Measurements from ENCODE around the gene CILP2.

Gene CILP2

DNA sequence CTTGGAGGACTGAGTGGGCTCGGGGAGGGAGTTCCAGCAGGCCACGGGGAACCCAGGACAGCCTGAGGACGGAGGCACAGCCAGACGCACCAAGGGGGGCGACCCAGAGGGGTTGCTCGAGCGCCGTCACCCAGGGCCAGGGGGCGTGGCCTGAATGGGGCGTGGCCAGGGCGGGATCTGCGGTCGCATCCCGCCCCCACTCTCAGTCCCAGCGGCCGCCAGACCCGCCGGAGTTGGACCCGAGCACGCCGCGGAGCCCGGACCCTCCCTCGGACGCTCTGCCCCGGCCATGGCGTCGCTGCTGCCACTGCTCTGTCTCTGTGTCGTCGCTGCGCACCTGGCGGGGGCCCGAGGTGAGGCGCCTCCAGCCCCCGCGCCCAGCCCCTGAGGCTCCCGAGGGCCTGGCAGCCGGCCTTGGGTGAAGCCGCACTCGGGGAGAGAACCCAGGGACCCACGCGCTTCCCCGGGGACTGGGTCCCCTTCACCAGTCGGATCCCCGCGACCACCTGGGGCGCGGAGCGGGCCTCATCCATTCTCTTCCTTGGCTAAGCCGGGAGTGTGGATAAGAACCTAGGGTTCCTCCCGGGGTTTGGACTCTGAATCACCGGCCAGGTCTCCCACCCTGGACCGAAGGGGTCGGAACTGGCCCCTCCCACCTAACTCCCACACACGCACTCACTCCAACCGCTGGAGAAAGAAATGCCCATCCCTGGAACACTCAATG lies at the start of gene CILP2:
TSS of gene CILP2 (plus strand) at position 205 of the 724 bp plus-strand sequence. CDS start at position 290, 85 bp downstream.
- in situ Hi-C loops (cut with MboI; ENCODE audit: low sequenced_read_pairs): no loop called here

DNA sequence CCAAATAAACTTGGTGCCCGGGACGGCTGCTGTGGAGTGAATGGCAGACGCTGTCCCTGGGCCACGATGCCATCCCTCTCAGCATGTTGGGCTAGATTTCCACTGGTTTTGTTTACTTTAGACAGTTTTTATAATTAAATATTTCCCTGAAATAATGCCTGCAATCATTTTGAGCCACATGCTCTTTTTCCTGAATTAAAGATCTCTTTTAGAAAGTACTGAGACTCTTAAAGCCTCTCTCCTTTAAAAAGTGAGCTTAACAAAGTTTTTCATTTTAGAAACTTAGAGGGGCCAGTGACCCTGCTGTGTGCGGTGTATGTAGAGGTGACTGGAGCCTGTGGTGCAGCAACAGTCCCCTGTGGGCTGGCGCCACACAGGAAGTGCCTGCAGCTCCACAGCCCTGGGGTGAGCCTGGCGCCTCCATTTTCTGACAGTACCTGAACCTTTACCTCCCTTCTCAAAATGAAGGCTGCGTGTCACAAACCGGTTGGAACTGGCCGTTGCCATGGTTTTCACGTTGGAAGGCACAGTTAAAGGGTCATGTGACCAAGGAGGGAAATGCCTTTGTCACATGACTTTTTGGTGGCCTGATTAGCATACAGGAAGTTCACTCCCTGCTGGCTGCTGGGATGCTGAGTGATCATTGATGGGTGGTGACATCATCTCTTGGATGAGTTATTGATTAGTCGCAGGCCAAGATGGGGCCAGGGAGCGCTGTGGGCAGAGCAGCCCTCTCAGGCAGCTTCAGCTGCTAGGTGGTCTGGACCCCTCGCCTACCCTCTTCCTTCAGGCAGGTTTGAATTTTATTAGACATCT lies 49.0 kb upstream of the CILP2 start:
- in situ Hi-C loops (cut with MboI; ENCODE audit: low sequenced_read_pairs): no loop called here

GRCh38 chr19:19489804-19490204 lies 48.3 kb upstream of the CILP2 start:
- in situ Hi-C loops (cut with MboI; ENCODE audit: low sequenced_read_pairs): no loop called here

DNA sequence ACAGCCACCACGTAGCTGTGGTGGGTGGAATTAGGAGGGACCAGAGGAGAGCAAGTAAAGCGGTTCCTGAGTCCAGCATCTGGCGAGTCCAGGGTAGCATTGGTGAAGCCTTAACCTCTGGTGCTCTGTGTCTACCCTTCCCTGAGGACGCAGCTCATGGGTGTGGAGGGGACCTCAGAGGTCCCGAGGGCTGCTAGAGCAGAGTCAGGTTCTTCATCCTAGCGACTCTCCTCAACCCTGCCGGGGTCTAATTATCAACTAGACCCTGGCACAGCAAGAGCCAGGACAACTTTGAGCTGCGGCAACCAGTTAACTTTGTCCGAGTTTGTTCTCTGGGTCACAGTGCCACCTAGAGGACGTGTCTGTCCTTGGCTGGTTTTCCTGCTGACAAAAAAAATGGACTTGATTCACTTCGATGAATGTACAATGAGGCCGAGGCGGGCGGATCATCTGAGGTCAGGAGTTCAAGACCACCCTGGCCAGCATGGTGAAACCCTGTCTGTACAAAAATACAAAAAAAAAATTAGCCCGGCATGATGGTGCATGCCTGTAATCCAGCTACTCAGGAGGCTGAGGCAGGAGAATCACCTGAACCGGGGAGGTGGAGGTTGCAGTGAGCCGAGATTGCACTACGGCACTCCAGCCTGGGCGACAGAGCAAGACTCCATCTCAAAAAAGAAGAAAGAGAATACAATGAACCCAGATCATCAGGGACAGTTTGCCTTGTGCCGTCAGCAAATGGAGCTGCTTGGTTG lies 47.7 kb upstream of the CILP2 start:
- in situ Hi-C loops (cut with MboI; ENCODE audit: low sequenced_read_pairs): no loop called here

- in situ Hi-C loops (cut with MboI; ENCODE audit: low sequenced_read_pairs): no loop called here
Measured at GRCh38 chr19:19491321-19492025, 46.6 kb upstream of the CILP2 start.

- in situ Hi-C loops (cut with MboI; ENCODE audit: low sequenced_read_pairs): no loop called here
Measured at GRCh38 chr19:19492026-19492610, 45.9 kb upstream of the CILP2 start.

GRCh38 chr19:19493841-19494546 lies 44.1 kb upstream of the CILP2 start:
- in situ Hi-C loops (cut with MboI; ENCODE audit: low sequenced_read_pairs): no loop called here

- in situ Hi-C loops (cut with MboI; ENCODE audit: low sequenced_read_pairs): no loop called here
Measured at GRCh38 chr19:19495614-19496603, 42.2 kb upstream of the CILP2 start.

GRCh38 chr19:19498255-19498991 lies 39.6 kb upstream of the CILP2 start:
- in situ Hi-C loops (cut with MboI; ENCODE audit: low sequenced_read_pairs): no loop called here

DNA sequence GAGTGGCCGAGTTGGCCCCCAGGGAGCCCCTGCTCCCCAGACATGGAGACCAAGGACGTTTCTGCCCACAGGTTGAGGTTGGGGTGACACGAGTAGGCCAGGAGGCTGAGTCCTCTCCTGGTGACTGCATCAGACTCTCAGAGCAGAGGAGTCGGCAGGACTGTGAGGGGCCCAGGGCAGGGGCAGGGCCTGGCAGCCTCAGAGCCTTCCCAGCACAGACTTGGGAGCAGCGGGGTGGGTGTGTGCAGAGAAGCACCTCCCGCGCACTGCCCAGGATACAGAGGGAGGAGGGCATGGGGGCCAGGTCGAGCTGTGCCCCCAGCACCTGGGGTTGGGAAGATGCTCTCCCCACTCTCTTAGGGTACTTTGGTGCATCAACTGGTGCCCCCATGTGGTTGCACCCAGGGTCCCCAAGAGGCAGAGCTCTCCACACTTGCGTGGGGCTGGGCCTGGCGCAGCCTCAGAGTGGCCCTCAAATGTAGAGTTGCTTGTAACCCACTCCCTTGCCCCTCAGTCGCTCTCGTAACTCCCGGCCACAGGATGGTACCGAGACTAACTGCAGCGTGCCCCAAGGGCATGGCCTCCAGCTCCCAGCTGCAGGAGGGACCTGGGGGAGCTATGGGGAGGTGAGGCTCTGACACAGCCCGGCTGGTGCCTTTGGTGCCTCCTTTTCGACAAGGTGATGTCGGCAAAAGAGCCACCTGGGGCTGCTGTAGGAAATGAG lies 38.6 kb upstream of the CILP2 start:
- in situ Hi-C loops (cut with MboI; ENCODE audit: low sequenced_read_pairs): no loop called here

- in situ Hi-C loops (cut with MboI; ENCODE audit: low sequenced_read_pairs): no loop called here
Measured at GRCh38 chr19:19500975-19501644, 37.0 kb upstream of the CILP2 start.

DNA sequence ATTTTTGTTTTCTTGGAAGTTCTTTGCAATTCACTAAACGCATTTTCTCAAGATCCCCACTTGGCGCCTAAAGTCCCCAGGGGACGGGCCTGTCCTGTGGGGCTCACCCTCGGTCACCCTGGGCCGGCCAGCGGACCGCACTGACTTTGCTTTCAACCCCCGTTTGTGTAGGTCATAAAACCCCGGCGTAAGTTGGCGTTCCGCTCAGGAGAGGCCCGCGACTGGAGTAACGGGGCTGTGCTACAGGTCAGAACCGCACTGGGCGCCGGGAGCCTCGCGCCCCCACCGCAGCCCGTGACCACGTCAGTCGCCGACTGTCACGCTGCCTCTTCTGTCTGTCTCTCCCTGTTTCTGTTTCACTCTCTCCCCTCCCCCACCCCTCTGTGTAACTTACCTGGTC lies 36.3 kb upstream of the CILP2 start:
- in situ Hi-C loops (cut with MboI; ENCODE audit: low sequenced_read_pairs): no loop called here

DNA sequence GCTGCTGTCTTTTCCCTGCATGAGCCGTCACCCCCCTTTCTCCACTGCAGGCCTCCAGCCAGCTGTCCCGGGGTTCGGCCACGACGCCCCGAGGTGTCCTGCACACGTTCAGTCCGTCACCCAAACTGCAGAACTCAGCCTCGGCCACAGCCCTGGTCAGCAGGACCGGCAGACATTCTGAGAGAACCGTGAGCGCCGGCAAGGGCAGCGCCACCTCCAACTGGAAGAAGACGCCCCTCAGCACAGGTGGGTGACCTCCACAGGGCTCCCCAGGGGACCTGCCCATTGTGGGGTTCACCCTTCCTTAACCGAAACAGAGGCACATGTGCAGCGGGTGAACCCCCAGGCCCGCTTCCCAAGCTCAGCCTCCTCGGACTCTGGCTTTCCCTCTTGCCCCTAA lies 35.8 kb upstream of the CILP2 start:
- in situ Hi-C loops (cut with MboI; ENCODE audit: low sequenced_read_pairs): no loop called here

DNA sequence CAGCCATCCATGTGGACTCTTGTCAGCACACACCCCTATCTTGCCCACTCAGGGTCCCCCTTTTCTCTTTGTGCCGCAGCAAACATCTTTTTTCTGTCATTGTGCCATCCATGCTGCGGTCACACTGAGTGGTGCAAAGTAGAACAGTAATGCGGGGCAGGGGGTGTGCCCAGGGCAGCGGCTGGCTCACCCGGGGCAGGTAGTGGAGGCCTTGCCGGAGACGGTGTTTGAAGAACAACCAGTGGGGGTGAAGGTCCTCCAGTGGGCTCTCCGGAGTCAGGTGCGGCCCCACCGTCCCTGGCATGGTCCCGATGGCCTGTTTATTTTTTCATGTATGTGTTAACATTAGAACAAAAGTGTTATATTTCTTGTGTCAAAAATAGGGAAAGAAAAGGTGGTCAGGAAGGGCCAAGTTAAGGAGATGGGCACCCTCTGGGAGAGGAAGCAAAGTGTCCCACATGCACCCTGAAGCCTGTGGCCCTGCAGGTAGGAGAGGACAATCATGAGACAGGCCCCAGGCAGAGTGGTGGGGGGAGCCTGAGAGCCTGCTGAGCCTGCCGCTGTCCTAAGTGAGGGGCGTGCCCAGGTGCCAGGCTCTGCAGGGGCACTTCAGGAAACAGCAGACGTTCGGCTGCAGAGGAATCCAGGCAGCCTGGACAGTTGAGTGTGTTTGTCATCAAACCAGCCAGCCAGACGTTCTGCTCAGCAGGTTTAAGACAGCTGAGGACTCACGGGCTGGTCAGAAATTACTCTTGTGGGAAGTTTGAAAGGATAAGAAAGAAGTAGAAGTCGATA lies 35.1 kb upstream of the CILP2 start:
- in situ Hi-C loops (cut with MboI; ENCODE audit: low sequenced_read_pairs): no loop called here

GRCh38 chr19:19504754-19505668 lies 33.1 kb upstream of the CILP2 start:
- in situ Hi-C loops (cut with MboI; ENCODE audit: low sequenced_read_pairs): no loop called here

Data from hTERT RPE-1 (cell line).